H1 (cell line): ENCODE measurements around the gene SMYD1. TPM values are rescaled to one million over a fixed set of nuclear protein-coding genes. Genes with fewer than 3 reads are reported as not detected.

ENCODE experiments used
- NRF1 ChIP-seq: IDR thresholded peaks from 2 replicates; pipeline ENCODE4 v1.6.1; 2011; ENCODE audit warnings: mild to moderate bottlenecking, low read depth, low read length, improper control_type of control experiment
- SIRT6 ChIP-seq: IDR thresholded peaks from one replicate; pipeline ENCODE4 v1.7.1; 2012; ENCODE audit warnings: low read length, inconsistent platforms
- polyA plus RNA-seq, 7 experiments: library from polyadenylated mRNA; depleted of rRNA in 3 of 7; stranded (reverse) in 5 of 7; unstranded in 2 of 7; fragments of >200 nt in 5 of 7; fragments of 200-250 nt in 2 of 7; gene quantifications; 1 replicate in 5 of 7; 2 replicates in 1 of 7; 4 replicates in 1 of 7; pipeline versions ENCODE4 v1.2.1 to v1.2.3, GENCODE V29; 2011 to 2013; ENCODE audit warnings: missing spikeins in 2 of 7, mixed read lengths in 2 of 7
- total RNA-seq: library from RNA; stranded (reverse); fragmentation: NEBNext Ultra II Directional; extraction: Animal tissue kit (Norgen Biotek cat#: 25700); gene quantifications from 2 replicates; pipeline ENCODE4 v1.2.1, GENCODE V29; 2021

SMYD1 gene
- total and polyA plus RNA-seq, 2 of the 8 experiments (the other 6 are each of a cell fraction or from before 2014, with no cell fraction given): 0.06 TPM; not detected in 1

DNA sequence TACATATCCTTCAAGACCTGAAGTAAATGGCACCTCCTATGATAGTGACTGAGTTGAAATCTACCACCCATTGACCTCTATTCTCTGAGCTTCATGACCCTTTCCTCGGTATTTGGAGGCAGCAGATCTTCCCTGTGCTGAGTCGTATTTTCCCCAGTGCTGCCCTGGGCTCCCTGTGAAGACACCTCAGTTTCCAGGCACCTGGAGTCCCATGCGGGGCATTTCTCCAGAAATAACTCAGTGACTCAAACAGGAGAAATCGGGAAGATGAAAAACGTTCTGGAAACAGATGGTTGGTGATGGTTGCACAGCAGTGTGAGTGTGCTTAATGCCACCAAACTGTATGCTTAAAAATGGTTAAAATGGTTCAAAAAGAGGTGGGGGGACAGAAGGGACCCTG, 18.0 kb downstream of the SMYD1 start (continued):
- TF ChIP-seq NRF1 (no peak), SIRT6 (no peak)
